AG10803 (cell line): Measurements from ENCODE around the gene NUP210L.

Experiments
- DNase-seq: peaks from one replicate; pipeline ENCODE4 v3.0.0; 2010; ENCODE audit warnings: low read depth
- H3K4me3 ChIP-seq: 2 replicates; pipeline ENCODE4 v1.5.1; 2011; ENCODE audit warnings: mild to moderate bottlenecking, low read length, control low read depth
- CTCF ChIP-seq: conservative IDR thresholded peaks from 2 replicates; pipeline ENCODE4 v1.5.1; 2011; ENCODE audit warnings: mild to moderate bottlenecking, low read length, control low read depth, inconsistent platforms

The NUP210L gene

GRCh38 chr1:153945795-153946621, 208.9 kb downstream of the NUP210L start:
- no peak for TF ChIP-seq CTCF
- peak overlapping the region; percentile 85 for H3K4me3 ChIP-seq
- DNase-seq: peak; percentile 74

- no peak for TF ChIP-seq CTCF
- peak overlapping the region; percentile 85 for H3K4me3 ChIP-seq
- peak; percentile 53 for DNase-seq
Measured at GRCh38 chr1:153945131-153945794, 209.6 kb downstream of the NUP210L start.

GRCh38 chr1:153944827-153945117, 210.1 kb downstream of the NUP210L start:
- H3K4me3 ChIP-seq: peak overlapping the region; percentile 85
- no peak for DNase-seq
- TF ChIP-seq CTCF: no peak

GRCh38 chr1:153944005-153944826, 210.7 kb downstream of the NUP210L start:
- DNase-seq: no peak
- no peak overlapping the region for H3K4me3 ChIP-seq
- TF ChIP-seq CTCF: no peak

- no peak for TF ChIP-seq CTCF
- DNase-seq: no peak
- H3K4me3 ChIP-seq: no peak overlapping the region
Measured at GRCh38 chr1:153942766-153943549, 211.9 kb downstream of the NUP210L start.
